ENCODE measurements around the gene EXOSC6. TPM values are rescaled to one million over a fixed set of nuclear protein-coding genes. Genes with fewer than 3 reads are reported as not detected.

The EXOSC6 gene
- total RNA-seq, 1 donor from 2014 or later: 27.5 TPM

- no peaks in the 10 kb centered on the region for H3K9me3 Mint-ChIP-seq
- no peaks in the 10 kb centered on the region for H3K4me1 Mint-ChIP-seq (ENCODE audit: unreplicated experiment)
- no peak for DNase-seq (ENCODE audit: extremely low spot score, unreplicated experiment)
- peaks cover 14% of the 10 kb centered on the region for H3K36me3 Mint-ChIP-seq
- no peak overlapping the region for H3K27ac Mint-ChIP-seq
- H3K27me3 Mint-ChIP-seq: no peaks in the 10 kb centered on the region
- H3K4me3 Mint-ChIP-seq: no peak overlapping the region
- no peak for TF ChIP-seq CTCF (conservative IDR thresholded peaks at IDR 0.05)
Observed at GRCh38 chr16:70257391-70257790, 5.7 kb upstream of the EXOSC6 start.

DNA sequence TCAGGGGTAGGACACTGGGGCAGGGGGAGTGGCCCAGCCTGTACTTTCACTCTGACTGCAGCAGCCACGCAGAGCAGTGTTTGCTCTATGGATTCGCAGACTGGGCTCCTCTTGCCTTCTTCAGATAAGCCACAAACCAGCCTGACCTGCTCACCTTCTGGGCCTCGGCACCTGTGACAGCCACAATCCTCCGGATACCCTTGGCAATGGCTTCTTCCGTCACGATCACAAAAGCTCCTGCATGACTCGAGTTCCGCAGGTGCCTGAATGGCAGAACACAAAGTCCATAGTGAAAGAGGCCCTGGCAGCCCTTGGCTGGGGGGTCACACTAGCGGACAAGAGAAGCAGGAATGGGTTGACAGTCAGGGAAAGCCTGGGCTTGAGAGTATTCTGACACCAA is 3.8 kb upstream of the EXOSC6 start:
- no peak overlapping the region for H3K27ac Mint-ChIP-seq

GRCh38 chr16:70254965-70255286 is 3.2 kb upstream of the EXOSC6 start:
- no peak for DNase-seq (ENCODE audit: extremely low spot score, unreplicated experiment)
- no peaks in the 10 kb centered on the region for H3K9me3 Mint-ChIP-seq
- no peak overlapping the region for H3K4me3 Mint-ChIP-seq
- H3K27ac Mint-ChIP-seq: no peak overlapping the region
- H3K4me1 Mint-ChIP-seq (ENCODE audit: unreplicated experiment): no peaks in the 10 kb centered on the region
- TF ChIP-seq CTCF (conservative IDR thresholded peaks at IDR 0.05): no peak
- H3K27me3 Mint-ChIP-seq: no peaks in the 10 kb centered on the region
- H3K36me3 Mint-ChIP-seq: peaks cover 14% of the 10 kb centered on the region

More for the DNA sequence above, 3.8 kb upstream of the EXOSC6 start:
- H3K9me3 Mint-ChIP-seq: no peaks in the 10 kb centered on the region
- H3K27me3 Mint-ChIP-seq: no peaks in the 10 kb centered on the region
- peaks cover 14% of the 10 kb centered on the region for H3K36me3 Mint-ChIP-seq
- H3K4me1 Mint-ChIP-seq (ENCODE audit: unreplicated experiment): no peaks in the 10 kb centered on the region
- DNase-seq (ENCODE audit: extremely low spot score, unreplicated experiment): no peak
- TF ChIP-seq CTCF (conservative IDR thresholded peaks at IDR 0.05): no peak
- no peak overlapping the region for H3K4me3 Mint-ChIP-seq

GRCh38 chr16:70254180-70254964 is 2.6 kb upstream of the EXOSC6 start:
- no peaks in the 10 kb centered on the region for H3K9me3 Mint-ChIP-seq
- peaks cover 3% of the 10 kb centered on the region for H3K4me1 Mint-ChIP-seq (ENCODE audit: unreplicated experiment)
- no peak overlapping the region for H3K4me3 Mint-ChIP-seq
- H3K27me3 Mint-ChIP-seq: no peaks in the 10 kb centered on the region
- TF ChIP-seq CTCF (conservative IDR thresholded peaks at IDR 0.05): peak; percentile 47
- H3K27ac Mint-ChIP-seq: no peak overlapping the region
- no peak for DNase-seq (ENCODE audit: extremely low spot score, unreplicated experiment)
- peaks cover 16% of the 10 kb centered on the region for H3K36me3 Mint-ChIP-seq

GRCh38 chr16:70253291-70254106 is 1.8 kb upstream of the EXOSC6 start:
- peaks cover 14% of the 10 kb centered on the region for H3K36me3 Mint-ChIP-seq
- peak overlapping the region; percentile 61 for H3K4me3 Mint-ChIP-seq
- H3K27ac Mint-ChIP-seq: peak overlapping the region; percentile 29
- H3K9me3 Mint-ChIP-seq: no peaks in the 10 kb centered on the region
- DNase-seq (ENCODE audit: extremely low spot score, unreplicated experiment): no peak
- H3K27me3 Mint-ChIP-seq: no peaks in the 10 kb centered on the region
- peaks cover 4% of the 10 kb centered on the region for H3K4me1 Mint-ChIP-seq (ENCODE audit: unreplicated experiment)
- peak; percentile 72 for TF ChIP-seq CTCF (conservative IDR thresholded peaks at IDR 0.05)

Measured in type B pancreatic cell (in vitro differentiated cells).